Smooth muscle cell (in vitro differentiated cells): Measurements from ENCODE around the gene DHDH. TPM values are rescaled to one million over a fixed set of nuclear protein-coding genes. Genes with fewer than 3 reads are reported as not detected.

Source experiments
- DNase-seq: peaks from one replicate; lab custom pipeline; 2025; ENCODE audit not compliant: unreplicated experiment; lab: John Stamatoyannopoulos, UW
- H2AFZ ChIP-seq: fragments of 200-600 bp; sonication (generic); 2 replicates; pipeline ENCODE4 v1.6.0; 2016; ENCODE audit warnings: antibody characterized with exemption, low read depth, mild to moderate bottlenecking
- H3F3A ChIP-seq: fragments of 200-600 bp; sonication (generic); 2 replicates; pipeline ENCODE4 v1.6.0; 2017; ENCODE audit warnings: antibody characterized with exemption, low read depth
- H3K27ac ChIP-seq: fragments of 200-600 bp; sonication (generic); 2 replicates; pipeline ENCODE4 v1.5.1; 2016; ENCODE audit warnings: low read depth, mild to moderate bottlenecking
- H3K27me3 ChIP-seq: fragments of 200-600 bp; sonication (generic); 2 replicates; pipeline ENCODE4 v1.6.1; 2016; ENCODE audit warnings: low read depth, mild to moderate bottlenecking
- H3K36me3 ChIP-seq: fragments of 200-600 bp; sonication (generic); 2 replicates; pipeline ENCODE4 v1.5.1; 2016; ENCODE audit warnings: low read depth
- H3K4me1 ChIP-seq: fragments of 200-600 bp; sonication (generic); 2 replicates; pipeline ENCODE4 v1.5.1; 2016; ENCODE audit warnings: low read depth
- H3K4me2 ChIP-seq: fragments of 200-600 bp; sonication (generic); 2 replicates; pipeline ENCODE4 v1.6.0; 2016; ENCODE audit warnings: mild to moderate bottlenecking
- H3K4me3 ChIP-seq: fragments of 200-600 bp; sonication (generic); 2 replicates; pipeline ENCODE4 v1.5.1; 2016; ENCODE audit warnings: mild to moderate bottlenecking
- H3K79me2 ChIP-seq: fragments of 200-600 bp; sonication (generic); 2 replicates; pipeline ENCODE4 v1.6.0; 2016; ENCODE audit warnings: low read depth, mild to moderate bottlenecking
- H3K9ac ChIP-seq: fragments of 200-600 bp; sonication (generic); 2 replicates; pipeline ENCODE4 v1.6.0; 2016; ENCODE audit warnings: low read depth
- H3K9me3 ChIP-seq: fragments of 200-600 bp; sonication (generic); replicated peaks from 2 replicates; pipeline ENCODE4 v1.5.1; 2016; ENCODE audit warnings: low read depth
- H4K20me1 ChIP-seq: fragments of 200-600 bp; sonication (generic); 2 replicates; pipeline ENCODE4 v1.6.0; 2016; ENCODE audit warnings: low read depth
- WGBS: methylation state at CpG from one replicate; pipeline ENCODE4 v1.1.7; 2016; ENCODE audit warnings: low lambda C conversion rate; 5-methylcytosine and 5-hydroxymethylcytosine counted together
- polyA plus RNA-seq: library from polyadenylated mRNA; unstranded; fragments of >200 nt; fragmentation: Nextera tagmentation; extraction: Ambion mirVana; gene quantifications from 2 replicates; pipeline ENCODE4 v1.2.1, GENCODE V29; 2016
- total RNA-seq: library from RNA; depleted of rRNA; stranded (reverse); fragments of >200 nt; gene quantifications from 2 replicates; pipeline ENCODE4 v1.2.3, GENCODE V29; 2014
- TF ChIP-seq, protein P1 (sequence below): fragments of 200-600 bp; sonication (generic); IDR thresholded peaks from 2 replicates; pipeline ENCODE4 v1.5.1; 2017; ENCODE audit warnings: borderline replicate concordance, mild to moderate bottlenecking, antibody characterized with exemption; ENCODE audit not compliant: insufficient read depth, poor library complexity, severe bottlenecking

Gene DHDH
- total and polyA plus RNA-seq, 2 experiments from 2014 or later, result 0.27 to 1.0 TPM

DNA sequence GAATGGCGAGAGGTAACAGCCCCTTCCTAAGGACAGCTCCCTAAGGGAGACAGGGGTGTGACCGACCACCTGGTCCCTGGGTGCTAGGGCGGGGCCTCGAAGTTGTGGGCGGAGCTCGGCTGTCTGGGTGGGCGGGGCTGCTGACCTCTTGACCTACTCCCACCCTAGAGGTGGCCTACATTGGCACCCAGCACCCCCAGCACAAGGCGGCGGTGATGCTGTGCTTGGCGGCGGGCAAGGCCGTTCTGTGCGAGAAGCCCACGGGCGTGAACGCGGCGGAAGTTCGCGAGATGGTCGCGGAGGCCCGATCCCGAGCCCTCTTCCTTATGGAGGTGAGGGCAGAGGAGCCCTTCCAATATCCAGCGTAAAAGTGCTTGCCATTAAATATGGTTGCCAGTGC is 2.4 kb downstream of the DHDH start:
- Histone ChIP-seq H3K9ac (no peak overlapping the region), H3K4me3 (no peak overlapping the region), H4K20me1 (no peaks in the 10 kb centered on the region), H2AFZ (no peak overlapping the region), H3K27ac (no peak overlapping the region), H3F3A (no peaks in the 10 kb centered on the region), H3K27me3 (no peaks in the 10 kb centered on the region), H3K4me2 (no peak overlapping the region), H3K36me3 (no peaks in the 10 kb centered on the region), H3K9me3 (no peaks in the 10 kb centered on the region), H3K4me1 (peaks cover 14% of the 10 kb centered on the region), H3K79me2 (no peaks in the 10 kb centered on the region)
- WGBS, result 99% methylated on average over 25 of the region's 25 CpGs
- no peak for DNase-seq
- TF ChIP-seq, protein P1, sequence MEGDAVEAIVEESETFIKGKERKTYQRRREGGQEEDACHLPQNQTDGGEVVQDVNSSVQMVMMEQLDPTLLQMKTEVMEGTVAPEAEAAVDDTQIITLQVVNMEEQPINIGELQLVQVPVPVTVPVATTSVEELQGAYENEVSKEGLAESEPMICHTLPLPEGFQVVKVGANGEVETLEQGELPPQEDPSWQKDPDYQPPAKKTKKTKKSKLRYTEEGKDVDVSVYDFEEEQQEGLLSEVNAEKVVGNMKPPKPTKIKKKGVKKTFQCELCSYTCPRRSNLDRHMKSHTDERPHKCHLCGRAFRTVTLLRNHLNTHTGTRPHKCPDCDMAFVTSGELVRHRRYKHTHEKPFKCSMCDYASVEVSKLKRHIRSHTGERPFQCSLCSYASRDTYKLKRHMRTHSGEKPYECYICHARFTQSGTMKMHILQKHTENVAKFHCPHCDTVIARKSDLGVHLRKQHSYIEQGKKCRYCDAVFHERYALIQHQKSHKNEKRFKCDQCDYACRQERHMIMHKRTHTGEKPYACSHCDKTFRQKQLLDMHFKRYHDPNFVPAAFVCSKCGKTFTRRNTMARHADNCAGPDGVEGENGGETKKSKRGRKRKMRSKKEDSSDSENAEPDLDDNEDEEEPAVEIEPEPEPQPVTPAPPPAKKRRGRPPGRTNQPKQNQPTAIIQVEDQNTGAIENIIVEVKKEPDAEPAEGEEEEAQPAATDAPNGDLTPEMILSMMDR, result no peak

DNA sequence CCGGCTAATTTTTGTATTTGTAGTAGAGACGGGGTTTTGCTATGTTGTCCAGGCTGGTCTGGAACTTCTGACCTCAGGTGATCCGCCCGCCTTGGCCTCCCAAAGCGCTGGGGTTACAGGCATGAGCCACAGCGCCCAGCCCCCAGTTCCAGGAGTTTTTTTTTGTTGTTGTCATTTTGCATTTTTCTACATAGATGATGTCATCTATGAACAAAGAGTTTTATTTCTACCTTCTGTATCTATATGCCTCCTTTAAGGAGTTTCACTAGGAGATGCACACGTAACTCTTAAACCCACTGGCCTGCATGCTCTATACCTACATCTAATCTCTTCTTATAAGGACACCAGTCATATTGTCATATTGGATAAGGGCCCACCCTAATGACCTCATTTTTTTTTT is 4.8 kb downstream of the DHDH start:
- Histone ChIP-seq H3K4me1 (peaks cover 7% of the 10 kb centered on the region), H3K4me2 (no peak overlapping the region), H3K27me3 (no peaks in the 10 kb centered on the region), H3K4me3 (no peak overlapping the region), H3F3A (no peaks in the 10 kb centered on the region), H3K36me3 (no peaks in the 10 kb centered on the region), H4K20me1 (no peaks in the 10 kb centered on the region), H3K9ac (no peak overlapping the region), H3K27ac (no peak overlapping the region), H3K79me2 (no peaks in the 10 kb centered on the region), H2AFZ (no peak overlapping the region), H3K9me3 (no peaks in the 10 kb centered on the region)
- TF ChIP-seq, protein P1, result no peak
- WGBS, result 95% methylated on average over 7 of the region's 7 CpGs
- no peak for DNase-seq

DNA sequence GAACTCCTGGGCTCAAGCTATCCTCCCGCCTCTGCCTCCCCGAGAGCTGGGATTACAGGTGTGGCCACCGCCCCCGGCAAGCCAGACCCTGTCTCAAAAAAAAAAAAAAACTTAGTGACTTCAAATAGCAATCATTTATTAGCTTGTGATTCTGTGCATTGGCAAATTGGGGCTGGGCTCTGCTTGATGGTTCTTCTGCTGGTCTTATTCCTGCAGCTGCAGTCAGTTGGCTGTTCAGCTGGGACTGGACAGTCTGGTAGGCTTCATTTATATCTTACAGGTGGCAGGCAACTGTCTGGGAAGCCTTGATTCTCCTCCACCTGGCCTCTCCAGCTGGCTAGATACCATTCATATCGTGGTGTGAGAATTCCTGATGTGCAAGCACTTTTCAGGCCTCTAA is 7.4 kb downstream of the DHDH start:
- H3K79me2 ChIP-seq, result no peaks in the 10 kb centered on the region
- H3K4me1 ChIP-seq, result no peaks in the 10 kb centered on the region
- H3K9me3 ChIP-seq, result no peaks in the 10 kb centered on the region
- 98% methylated on average over 5 of the region's 5 CpGs for WGBS
- no peak overlapping the region for H3K27ac ChIP-seq
- no peaks in the 10 kb centered on the region for H3F3A ChIP-seq
- TF ChIP-seq, protein P1, result no peak
- DNase-seq, result no peak
- no peak overlapping the region for H3K4me3 ChIP-seq
- H3K27me3 ChIP-seq, result no peaks in the 10 kb centered on the region
- no peaks in the 10 kb centered on the region for H3K36me3 ChIP-seq
- no peak overlapping the region for H3K4me2 ChIP-seq
- no peaks in the 10 kb centered on the region for H4K20me1 ChIP-seq
- no peak overlapping the region for H2AFZ ChIP-seq
- no peak overlapping the region for H3K9ac ChIP-seq

DNA sequence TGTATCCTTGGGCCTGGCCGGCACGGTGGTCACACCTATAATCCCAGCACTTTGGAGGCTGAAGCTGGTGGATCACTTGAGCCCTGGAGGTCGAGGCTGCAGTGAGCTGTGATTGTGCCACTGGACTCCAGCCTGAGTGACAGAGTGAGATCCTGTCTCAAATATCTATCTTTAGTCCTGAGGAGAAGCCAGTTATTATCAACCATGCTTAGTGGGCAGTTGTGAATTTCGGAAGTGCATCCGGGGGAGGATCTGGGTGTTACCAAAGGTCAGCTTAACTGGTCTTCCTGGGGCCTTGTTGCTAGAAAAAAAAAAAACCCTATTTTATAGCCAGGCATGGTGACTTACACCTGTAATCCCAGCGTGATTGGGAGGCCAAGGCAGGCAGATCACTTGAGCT is 9.6 kb downstream of the DHDH start:
- no peaks in the 10 kb centered on the region for H3K9me3 ChIP-seq
- 96% methylated on average over 6 of the region's 6 CpGs for WGBS
- DNase-seq, result no peak
- H3K4me2 ChIP-seq, result no peak overlapping the region
- H3F3A ChIP-seq, result no peaks in the 10 kb centered on the region
- H3K27ac ChIP-seq, result no peak overlapping the region
- no peaks in the 10 kb centered on the region for H3K27me3 ChIP-seq
- H3K79me2 ChIP-seq, result no peaks in the 10 kb centered on the region
- H3K4me1 ChIP-seq, result no peaks in the 10 kb centered on the region
- no peak overlapping the region for H3K9ac ChIP-seq
- no peak overlapping the region for H2AFZ ChIP-seq
- no peak overlapping the region for H3K4me3 ChIP-seq
- no peaks in the 10 kb centered on the region for H3K36me3 ChIP-seq
- no peaks in the 10 kb centered on the region for H4K20me1 ChIP-seq
- TF ChIP-seq, protein P1, result no peak
